ENCODE data around the gene DNM3. TPM values are rescaled to one million over a fixed set of nuclear protein-coding genes. Genes with fewer than 3 reads are reported as not detected.

Gene DNM3
- total RNA-seq, 2 experiments from 2014 or later, result 0.93 to 1.2 TPM

DNA sequence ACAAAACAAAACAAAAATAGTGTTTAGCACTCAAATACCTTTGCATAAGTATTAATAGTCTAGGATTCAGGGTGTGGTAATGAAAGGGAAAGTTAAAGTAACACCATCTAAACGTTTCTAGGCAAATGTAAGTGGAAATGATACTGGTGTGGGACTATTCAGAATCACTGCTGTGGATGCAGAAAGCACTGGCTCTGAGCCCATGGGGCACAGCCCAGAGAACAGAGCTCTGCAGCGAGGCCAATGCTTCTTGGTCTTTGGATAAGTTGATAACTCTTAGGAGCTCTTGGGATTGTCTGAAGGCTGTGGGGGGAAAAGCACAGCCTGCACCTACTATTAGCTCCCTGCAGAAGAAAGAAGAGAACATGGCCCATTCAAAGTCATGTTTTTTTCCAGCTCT is 21.4 kb upstream of the DNM3 start:
- Mint-ChIP-seq H3K27ac (no peak overlapping the region), H3K9me3 (no peaks in the 10 kb centered on the region), H3K4me1 (ENCODE audit: low read depth) (peaks cover 15% of the 10 kb centered on the region), H3K36me3 (no peaks in the 10 kb centered on the region), H3K4me3 (no peak overlapping the region), H3K27me3 (no peaks in the 10 kb centered on the region)
- CTCF ChIA-PET, result interaction anchor here (1.2 kb wide), 1 partner anchor 18 kb away, joined by 3 read pairs; no protein-coding TSS in a partner anchor
- intact Hi-C loops (cut with micrococcal nuclease), result no loop called here
- DNase-seq, result no peak
- POLR2A ChIA-PET, result no interaction called here

DNA sequence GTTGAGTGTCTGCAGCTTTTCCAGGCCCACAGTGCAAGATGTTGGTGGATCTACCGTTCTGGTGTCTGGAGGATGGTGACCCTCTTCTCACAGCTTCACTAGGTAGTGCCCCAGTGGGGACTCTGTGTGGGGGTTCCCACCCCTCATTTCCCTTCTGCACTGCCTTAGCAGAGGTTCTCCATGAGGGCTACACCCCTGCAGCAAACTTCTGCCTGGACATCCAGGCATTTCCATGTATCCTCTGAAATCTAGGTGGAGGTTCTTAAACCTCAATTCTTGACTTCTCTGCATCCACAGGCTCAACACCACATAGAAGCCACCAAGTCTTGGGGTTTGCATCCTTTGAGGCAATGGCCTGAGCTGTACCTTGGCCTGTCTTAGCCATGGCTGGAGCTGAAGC is 14.3 kb upstream of the DNM3 start:
- DNase-seq, result no peak
- Mint-ChIP-seq H3K9me3 (peaks cover 25% of the 10 kb centered on the region), H3K4me3 (no peak overlapping the region), H3K4me1 (ENCODE audit: low read depth) (no peaks in the 10 kb centered on the region), H3K27me3 (no peaks in the 10 kb centered on the region), H3K36me3 (peaks cover 16% of the 10 kb centered on the region), H3K27ac (no peak overlapping the region)
- ChIA-PET CTCF (no interaction called here), POLR2A (no interaction called here)
- intact Hi-C loops (cut with micrococcal nuclease), result no loop called here

- ChIA-PET CTCF (no interaction called here), POLR2A (no interaction called here)
- DNase-seq, result no peak
- intact Hi-C loops (cut with micrococcal nuclease), result no loop called here
- Mint-ChIP-seq H3K4me1 (ENCODE audit: low read depth) (no peaks in the 10 kb centered on the region), H3K27me3 (no peaks in the 10 kb centered on the region), H3K27ac (no peak overlapping the region), H3K4me3 (no peak overlapping the region), H3K9me3 (peaks cover 25% of the 10 kb centered on the region), H3K36me3 (peaks cover 16% of the 10 kb centered on the region)
Measured at GRCh38 chr1:171828794-171829193, 12.5 kb upstream of the DNM3 start.

GRCh38 chr1:171833091-171833825 is 8.0 kb upstream of the DNM3 start:
- H3K4me3 Mint-ChIP-seq, result no peak overlapping the region
- DNase-seq, result no peak
- no peaks in the 10 kb centered on the region for H3K27me3 Mint-ChIP-seq
- H3K4me1 Mint-ChIP-seq (ENCODE audit: low read depth), result no peaks in the 10 kb centered on the region
- POLR2A ChIA-PET, result no interaction called here
- H3K9me3 Mint-ChIP-seq, result no peaks in the 10 kb centered on the region
- H3K36me3 Mint-ChIP-seq, result no peaks in the 10 kb centered on the region
- intact Hi-C loops (cut with micrococcal nuclease), result no loop called here
- H3K27ac Mint-ChIP-seq, result no peak overlapping the region
- CTCF ChIA-PET, result interaction anchor here (0.6 kb wide), 1 partner anchor 21 kb away, joined by 6 read pairs; no protein-coding TSS in a partner anchor

- H3K9me3 Mint-ChIP-seq, result no peaks in the 10 kb centered on the region
- CTCF ChIA-PET, result interaction anchor here (0.8 to 0.9 kb wide), 2 partner anchors 33 to 34 kb away, joined by 3 read pairs; no protein-coding TSS in a partner anchor
- intact Hi-C loops (cut with micrococcal nuclease), result no loop called here
Measured at GRCh38 chr1:171834821-171835220, 6.5 kb upstream of the DNM3 start.

GRCh38 chr1:171835891-171836290 is 5.4 kb upstream of the DNM3 start:
- H3K9me3 Mint-ChIP-seq, result no peaks in the 10 kb centered on the region
- peaks cover 5% of the 10 kb centered on the region for H3K4me1 Mint-ChIP-seq (ENCODE audit: low read depth)
- ChIA-PET POLR2A (no interaction called here), CTCF (interaction anchor here (0.6 kb wide), 1 partner anchor 34 kb away, joined by 3 read pairs; no protein-coding TSS in a partner anchor)
- no peak for DNase-seq
- intact Hi-C loops (cut with micrococcal nuclease), result no loop called here
- H3K27ac Mint-ChIP-seq, result no peak overlapping the region
- H3K27me3 Mint-ChIP-seq, result no peaks in the 10 kb centered on the region
- no peak overlapping the region for H3K4me3 Mint-ChIP-seq
- no peaks in the 10 kb centered on the region for H3K36me3 Mint-ChIP-seq

More at GRCh38 chr1:171834821-171835220, 6.5 kb upstream of the DNM3 start:
- H3K4me1 Mint-ChIP-seq (ENCODE audit: low read depth), result no peaks in the 10 kb centered on the region
- POLR2A ChIA-PET, result no interaction called here
- no peak overlapping the region for H3K4me3 Mint-ChIP-seq
- H3K36me3 Mint-ChIP-seq, result no peaks in the 10 kb centered on the region
- no peak overlapping the region for H3K27ac Mint-ChIP-seq
- DNase-seq, result no peak
- H3K27me3 Mint-ChIP-seq, result no peaks in the 10 kb centered on the region

- Mint-ChIP-seq H3K27me3 (peaks cover 14% of the 10 kb centered on the region), H3K27ac (no peak overlapping the region), H3K9me3 (no peaks in the 10 kb centered on the region), H3K36me3 (no peaks in the 10 kb centered on the region), H3K4me3 (peak overlapping the region; percentile 77), H3K4me1 (ENCODE audit: low read depth) (peaks cover 12% of the 10 kb centered on the region)
- ChIA-PET CTCF (interaction anchor here (1.1 to 2.4 kb wide), 3 partner anchors 40 to 197 kb away, joined by 3 to 20 read pairs (median 4); no protein-coding TSS in a partner anchor), POLR2A (interaction anchor here (1.0 to 1.3 kb wide), 4 partner anchors 25 to 516 kb away, joined by 3 read pairs; no protein-coding TSS in a partner anchor)
- peak; percentile 22 for DNase-seq
- intact Hi-C loops (cut with micrococcal nuclease), result loop anchor here (1.0 to 5.0 kb wide), 4 partner anchors 25 to 100 kb away; partner anchors contain the start of genes METTL13 and VAMP4
Measured at GRCh38 chr1:171841931-171842761, 848 bp downstream of the DNM3 start.

GRCh38 chr1:171844381-171844780 is 3.1 kb downstream of the DNM3 start:
- H3K27me3 Mint-ChIP-seq, result peaks cover 14% of the 10 kb centered on the region
- no peak overlapping the region for H3K4me3 Mint-ChIP-seq
- no peaks in the 10 kb centered on the region for H3K36me3 Mint-ChIP-seq
- no peak for DNase-seq
- ChIA-PET CTCF (interaction anchor here (0.9 to 1.0 kb wide), 2 partner anchors 39 to 44 kb away, joined by 4 read pairs; no protein-coding TSS in a partner anchor), POLR2A (no interaction called here)
- no peak overlapping the region for H3K27ac Mint-ChIP-seq
- intact Hi-C loops (cut with micrococcal nuclease), result loop anchor here (5.0 kb wide), 2 partner anchors 42 to 102 kb away; partner anchors contain the start of gene VAMP4
- H3K9me3 Mint-ChIP-seq, result no peaks in the 10 kb centered on the region
- H3K4me1 Mint-ChIP-seq (ENCODE audit: low read depth), result peaks cover 12% of the 10 kb centered on the region

GRCh38 chr1:171845998-171846397 is 4.7 kb downstream of the DNM3 start:
- ChIA-PET POLR2A (no interaction called here), CTCF (no interaction called here)
- H3K9me3 Mint-ChIP-seq, result no peaks in the 10 kb centered on the region
- peaks cover 7% of the 10 kb centered on the region for H3K4me1 Mint-ChIP-seq (ENCODE audit: low read depth)
- intact Hi-C loops (cut with micrococcal nuclease), result no loop called here
- peaks cover 14% of the 10 kb centered on the region for H3K27me3 Mint-ChIP-seq
- H3K36me3 Mint-ChIP-seq, result no peaks in the 10 kb centered on the region
- no peak overlapping the region for H3K4me3 Mint-ChIP-seq
- no peak for DNase-seq
- H3K27ac Mint-ChIP-seq, result no peak overlapping the region

GRCh38 chr1:171849245-171849898 is 8.1 kb downstream of the DNM3 start:
- POLR2A ChIA-PET, result no interaction called here
- CTCF ChIA-PET, result no interaction called here
- intact Hi-C loops (cut with micrococcal nuclease), result no loop called here

GRCh38 chr1:171850651-171851350 is 9.5 kb downstream of the DNM3 start:
- intact Hi-C loops (cut with micrococcal nuclease), result no loop called here
- Mint-ChIP-seq H3K4me1 (ENCODE audit: low read depth) (no peaks in the 10 kb centered on the region), H3K27ac (no peak overlapping the region), H3K27me3 (no peaks in the 10 kb centered on the region), H3K4me3 (no peak overlapping the region), H3K36me3 (no peaks in the 10 kb centered on the region), H3K9me3 (no peaks in the 10 kb centered on the region)
- DNase-seq, result no peak
- CTCF ChIA-PET, result interaction anchor here (0.8 to 1.5 kb wide), 3 partner anchors 49 to 206 kb away, joined by 3 to 6 read pairs (median 4); no protein-coding TSS in a partner anchor
- POLR2A ChIA-PET, result no interaction called here

More at GRCh38 chr1:171849245-171849898, 8.1 kb downstream of the DNM3 start:
- Mint-ChIP-seq H3K4me3 (no peak overlapping the region), H3K36me3 (no peaks in the 10 kb centered on the region), H3K9me3 (no peaks in the 10 kb centered on the region), H3K4me1 (ENCODE audit: low read depth) (no peaks in the 10 kb centered on the region), H3K27ac (no peak overlapping the region), H3K27me3 (peaks cover 1% of the 10 kb centered on the region)
- DNase-seq, result no peak

All from activated CD4-positive, alpha-beta memory T cell treated with anti-CD3 and anti-CD28 coated beads for 36 hours (primary cell).